Breast epithelium (tissue), 4 donors: Measurements from ENCODE around the gene BPIFA1. TPM values are rescaled to one million over a fixed set of nuclear protein-coding genes. Genes with fewer than 3 reads are reported as not detected.

ENCODE experiments used
- DNase-seq, 2 donors: peaks; one replicate each; pipeline ENCODE4 v3.0.0-alpha.2; 2019; ENCODE audit warnings: low spot score in 2 of 2
- H3K27ac ChIP-seq, 2 donors: fragments of 200-600 bp; sonication (generic) in 1 of 2; one replicate each; pipeline ENCODE4 v1.5.1; 2016 to 2019; ENCODE audit warnings: mild to moderate bottlenecking in 1 of 2
- H3K27me3 ChIP-seq, 2 donors: fragments of 200-600 bp; sonication (generic) in 1 of 2; one replicate each; pipeline versions ENCODE4 v1.5.1 to v1.6.0; 2017 to 2019; ENCODE audit warnings: control low read depth in 1 of 2, mild to moderate bottlenecking in 1 of 2
- H3K36me3 ChIP-seq: fragments of 200-600 bp; one replicate; pipeline ENCODE4 v1.5.1; 2019
- H3K4me1 ChIP-seq, 2 donors: fragments of 200-600 bp; sonication (generic); one replicate each; pipeline ENCODE4 v1.5.1; 2016 to 2019; ENCODE audit warnings: control low read depth in 1 of 2
- H3K4me3 ChIP-seq, 3 donors: fragments of 200-600 bp; sonication (generic); 1 replicate in 2 of 3; 2 replicates in 1 of 3; pipeline ENCODE4 v1.5.1; 2016 to 2019; ENCODE audit warnings: mild to moderate bottlenecking in 3 of 3, moderate library complexity in 2 of 3
- H3K9me3 ChIP-seq, 2 donors: fragments of 200-600 bp; sonication (generic) in 1 of 2; one replicate each; pipeline ENCODE4 v1.5.1; 2016 to 2019; ENCODE audit warnings: control low read depth in 1 of 2
- POLR2A ChIP-seq: fragments of 450-650 bp; IDR thresholded peaks from one replicate; pipeline ENCODE4 v1.6.1; 2016; ENCODE audit warnings: antibody characterized with exemption, mild to moderate bottlenecking, moderate library complexity
- POLR2AphosphoS5 ChIP-seq, 3 donors: sonication (generic); formaldehyde crosslinking; IDR thresholded peaks; one replicate each; pipeline ENCODE4 v1.6.1; 2017; ENCODE audit warnings: antibody characterized with exemption in 3 of 3
- intact Hi-C: fragments of 100-400 bp; cut with DNase I; formaldehyde crosslinking; loops from one replicate; pipeline ENCODE4 v1.15.1; 2023; ENCODE audit warnings: low total_unique reads
- total RNA-seq, 3 donors: library from RNA; depleted of rRNA; stranded (reverse); fragments of >200 nt; gene quantifications; one replicate each; pipeline ENCODE4 v1.1.0, GENCODE V29; 2016
- TF ChIP-seq, protein P1 (sequence below), 3 donors: fragments of 450-650 bp; IDR thresholded peaks; one replicate each; pipeline ENCODE4 v1.5.1; 2016 to 2017; ENCODE audit warnings: antibody characterized with exemption in 3 of 3, mild to moderate bottlenecking in 3 of 3, moderate library complexity in 3 of 3

BPIFA1 gene
- total RNA-seq, 3 donors from 2014 or later = not detected

DNA sequence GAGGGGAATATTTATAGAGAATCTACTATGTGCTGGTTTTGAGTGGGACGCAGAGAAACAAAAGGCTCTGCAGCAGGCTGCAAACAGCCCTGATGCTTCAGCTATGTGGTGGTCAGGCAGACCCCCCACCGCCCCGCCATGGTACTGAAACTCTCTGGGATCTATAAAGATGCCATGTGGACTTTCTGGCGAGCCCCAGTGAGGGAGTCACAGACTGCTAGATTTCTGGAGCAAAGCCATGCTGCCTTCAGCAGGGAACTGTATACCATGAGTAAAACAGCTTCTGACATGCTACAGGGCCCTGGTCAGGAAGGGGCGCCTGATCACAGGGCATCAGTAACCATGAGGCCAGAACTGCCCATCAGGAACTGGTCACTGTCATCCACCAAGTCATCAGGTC is 28.0 kb downstream of the BPIFA1 start:
- no peak for DNase-seq
- no peak overlapping the region for H3K4me3 ChIP-seq
- peaks cover 0 to 4% of the 10 kb centered on the region in 2 donors for H3K9me3 ChIP-seq
- no peaks in the 10 kb centered on the region for H3K36me3 ChIP-seq
- H3K27ac ChIP-seq = no peak overlapping the region
- peaks cover 0 to 27% of the 10 kb centered on the region in 2 donors for H3K27me3 ChIP-seq
- no peaks in the 10 kb centered on the region for H3K4me1 ChIP-seq
- intact Hi-C loops = no loop called here
- TF ChIP-seq POLR2AphosphoS5 (IDR thresholded peaks at IDR 0.05) (no peak), POLR2A (no peak)
- TF ChIP-seq, protein P1, sequence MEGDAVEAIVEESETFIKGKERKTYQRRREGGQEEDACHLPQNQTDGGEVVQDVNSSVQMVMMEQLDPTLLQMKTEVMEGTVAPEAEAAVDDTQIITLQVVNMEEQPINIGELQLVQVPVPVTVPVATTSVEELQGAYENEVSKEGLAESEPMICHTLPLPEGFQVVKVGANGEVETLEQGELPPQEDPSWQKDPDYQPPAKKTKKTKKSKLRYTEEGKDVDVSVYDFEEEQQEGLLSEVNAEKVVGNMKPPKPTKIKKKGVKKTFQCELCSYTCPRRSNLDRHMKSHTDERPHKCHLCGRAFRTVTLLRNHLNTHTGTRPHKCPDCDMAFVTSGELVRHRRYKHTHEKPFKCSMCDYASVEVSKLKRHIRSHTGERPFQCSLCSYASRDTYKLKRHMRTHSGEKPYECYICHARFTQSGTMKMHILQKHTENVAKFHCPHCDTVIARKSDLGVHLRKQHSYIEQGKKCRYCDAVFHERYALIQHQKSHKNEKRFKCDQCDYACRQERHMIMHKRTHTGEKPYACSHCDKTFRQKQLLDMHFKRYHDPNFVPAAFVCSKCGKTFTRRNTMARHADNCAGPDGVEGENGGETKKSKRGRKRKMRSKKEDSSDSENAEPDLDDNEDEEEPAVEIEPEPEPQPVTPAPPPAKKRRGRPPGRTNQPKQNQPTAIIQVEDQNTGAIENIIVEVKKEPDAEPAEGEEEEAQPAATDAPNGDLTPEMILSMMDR (IDR thresholded peaks at IDR 0.05) = no peak

DNA sequence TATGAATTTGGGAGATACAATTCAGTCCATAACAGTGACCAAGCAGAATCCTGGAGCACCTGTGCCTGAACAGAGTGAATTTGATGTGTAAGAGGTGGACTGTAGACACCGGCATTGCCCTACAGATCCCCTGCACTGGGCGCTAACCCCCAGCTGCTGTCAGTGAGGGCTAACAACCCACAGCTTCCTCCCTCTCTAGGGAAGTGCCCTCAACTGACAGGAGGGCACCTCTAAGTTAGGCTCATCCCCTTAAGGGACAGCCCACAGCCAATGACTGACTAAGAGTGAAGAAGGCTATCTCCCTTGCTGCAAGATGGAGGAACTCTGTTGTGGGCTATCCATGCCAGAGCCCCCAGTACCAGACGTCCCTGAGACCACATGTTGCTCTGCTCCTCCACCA is 31.9 kb downstream of the BPIFA1 start:
- Histone ChIP-seq H3K9me3 (no peaks in the 10 kb centered on the region), H3K27me3 (peaks cover 0 to 27% of the 10 kb centered on the region in 2 donors), H3K36me3 (no peaks in the 10 kb centered on the region), H3K4me3 (no peak overlapping the region), H3K27ac (no peak overlapping the region), H3K4me1 (no peaks in the 10 kb centered on the region)
- intact Hi-C loops = no loop called here
- DNase-seq = no peak
- TF ChIP-seq POLR2AphosphoS5 (IDR thresholded peaks at IDR 0.05) = no peak
- TF ChIP-seq, protein P1 (IDR thresholded peaks at IDR 0.05) = no peak
- no peak for TF ChIP-seq POLR2A

DNA sequence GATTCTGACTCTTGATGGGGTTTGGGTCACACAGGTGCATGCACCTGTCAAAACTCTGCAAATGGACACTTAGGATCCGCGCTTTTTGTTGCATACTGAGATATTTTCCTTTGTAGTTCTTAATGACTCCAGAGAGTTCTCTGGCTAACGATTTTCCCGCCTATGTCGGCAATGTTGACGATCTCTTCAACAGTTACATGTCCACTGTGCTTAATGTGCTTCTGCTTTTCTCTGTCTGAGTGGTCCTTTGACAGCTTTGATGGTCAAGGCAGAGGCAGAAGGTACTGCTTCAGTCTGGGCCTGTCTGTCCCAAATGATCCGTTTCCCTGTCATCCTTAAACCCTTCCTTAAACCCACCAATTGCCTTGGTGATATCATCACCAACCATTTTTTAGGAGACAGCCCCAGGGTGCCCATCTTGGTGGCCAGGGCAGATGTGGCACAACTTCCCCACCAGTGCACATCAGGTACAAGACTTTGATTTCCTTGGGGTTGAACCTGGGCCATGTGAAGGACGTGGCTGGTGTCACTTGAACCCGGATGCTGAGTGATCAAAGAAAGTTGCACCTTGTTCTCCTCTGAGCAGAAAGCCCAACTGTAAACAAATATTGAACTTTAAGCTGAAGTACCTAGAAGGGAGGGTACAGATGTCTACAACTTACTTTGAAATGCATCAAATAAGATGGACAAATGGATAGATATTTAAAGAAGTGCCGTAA is 36.5 kb downstream of the BPIFA1 start:
- Histone ChIP-seq H3K27ac (no peak overlapping the region), H3K4me3 (no peak overlapping the region), H3K36me3 (no peaks in the 10 kb centered on the region), H3K27me3 (peaks cover 0 to 10% of the 10 kb centered on the region in 2 donors), H3K4me1 (no peaks in the 10 kb centered on the region), H3K9me3 (no peaks in the 10 kb centered on the region)
- DNase-seq = no peak
- intact Hi-C loops = no loop called here
- TF ChIP-seq, protein P1 (IDR thresholded peaks at IDR 0.05) = no peak
- no peak for TF ChIP-seq POLR2A
- TF ChIP-seq POLR2AphosphoS5 (IDR thresholded peaks at IDR 0.05) = no peak

DNA sequence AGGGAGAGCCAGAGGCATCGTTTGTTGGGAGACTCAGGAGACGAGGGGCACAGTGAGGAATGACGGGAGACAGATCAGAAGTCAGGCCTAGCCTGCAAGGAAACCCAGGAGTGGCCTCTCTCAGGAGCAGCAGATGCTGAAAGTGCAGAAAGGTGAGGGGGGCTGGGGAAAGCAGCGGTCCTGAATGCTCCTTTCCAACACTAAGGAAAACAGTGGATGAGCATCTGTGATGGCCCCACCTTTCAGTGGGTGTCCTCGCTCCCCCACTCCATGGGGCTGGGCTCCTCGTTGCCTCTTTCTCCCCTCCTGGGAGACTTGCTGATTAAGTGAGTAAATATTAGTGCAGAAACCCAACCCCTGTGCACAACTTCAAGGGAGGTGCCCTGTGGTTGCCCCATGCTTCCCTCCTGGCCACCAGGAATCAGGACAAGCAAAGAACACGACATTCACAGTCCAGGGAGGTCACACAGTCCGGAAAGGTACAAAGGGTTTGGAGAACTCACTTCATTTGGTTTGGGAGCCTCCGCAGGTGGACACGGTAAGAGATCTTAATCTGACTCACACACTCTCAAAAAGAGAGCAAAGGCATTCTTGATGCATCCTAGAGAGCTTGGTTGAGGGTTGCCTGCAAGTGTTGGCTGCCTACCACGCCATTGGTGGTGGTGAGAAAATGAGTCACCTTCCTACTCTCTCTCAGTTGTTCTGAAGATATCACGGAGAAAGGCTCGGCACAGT is 37.5 kb downstream of the BPIFA1 start:
- DNase-seq = no peak
- intact Hi-C loops = no loop called here
- no peaks in the 10 kb centered on the region for H3K9me3 ChIP-seq
- no peaks in the 10 kb centered on the region for H3K4me1 ChIP-seq
- H3K4me3 ChIP-seq = no peak overlapping the region
- H3K36me3 ChIP-seq = no peaks in the 10 kb centered on the region
- H3K27me3 ChIP-seq = peaks cover 0 to under 1% of the 10 kb centered on the region in 2 donors
- no peak overlapping the region for H3K27ac ChIP-seq
- TF ChIP-seq POLR2A (no peak), POLR2AphosphoS5 (IDR thresholded peaks at IDR 0.05) (no peak)
- TF ChIP-seq, protein P1 (IDR thresholded peaks at IDR 0.05) = no peak

DNA sequence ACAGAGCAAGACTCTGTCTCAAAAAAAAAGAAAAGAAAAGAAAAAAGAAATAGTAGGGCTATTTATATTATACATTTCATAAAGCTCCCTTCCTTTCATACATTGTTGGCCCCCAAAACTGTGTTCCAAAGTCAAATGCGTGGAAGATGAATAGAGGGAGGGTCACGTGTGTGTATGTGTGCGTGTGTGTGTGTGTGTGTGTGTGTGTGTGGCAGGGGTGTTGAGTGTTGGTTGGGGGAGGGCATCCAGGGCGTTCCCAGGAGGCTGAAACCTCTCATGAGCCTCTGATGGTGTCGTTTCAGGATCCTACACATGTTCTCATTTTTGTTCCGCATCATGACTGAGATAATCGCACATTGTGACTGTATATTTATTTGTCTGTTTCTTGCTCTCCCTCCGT is 39.4 kb downstream of the BPIFA1 start:
- Histone ChIP-seq H3K27ac (no peak overlapping the region), H3K27me3 (no peaks in the 10 kb centered on the region), H3K4me3 (no peak overlapping the region), H3K9me3 (no peaks in the 10 kb centered on the region), H3K4me1 (no peaks in the 10 kb centered on the region), H3K36me3 (no peaks in the 10 kb centered on the region)
- TF ChIP-seq, protein P1 (IDR thresholded peaks at IDR 0.05) = no peak
- no peak for TF ChIP-seq POLR2A
- no peak for TF ChIP-seq POLR2AphosphoS5 (IDR thresholded peaks at IDR 0.05)
- no peak for DNase-seq
- intact Hi-C loops = no loop called here
